ENCODE results near the gene C16orf96. TPM values are rescaled to one million over a fixed set of nuclear protein-coding genes. Genes with fewer than 3 reads are reported as not detected.

The C16orf96 gene
- total RNA-seq, 1 donor from 2014 or later: 0.12 TPM

- no peak for DNase-seq (ENCODE audit: low spot score)
- no peak overlapping the region for H3K27ac Mint-ChIP-seq (ENCODE audit: unreplicated experiment)
- no peaks in the 10 kb centered on the region for H3K4me1 Mint-ChIP-seq (ENCODE audit: low read depth)
- TF ChIP-seq CTCF (IDR thresholded peaks at IDR 0.05): no peak
- H3K9me3 Mint-ChIP-seq (ENCODE audit: low read depth): peaks cover 4% of the 10 kb centered on the region
- peaks cover 10% of the 10 kb centered on the region for H3K36me3 Mint-ChIP-seq (ENCODE audit: low read depth)
- no peaks in the 10 kb centered on the region for H3K27me3 Mint-ChIP-seq (ENCODE audit: low read depth)
- H3K4me3 Mint-ChIP-seq (ENCODE audit: unreplicated experiment): no peak overlapping the region
Measured at GRCh38 chr16:4634768-4635167, 78.6 kb downstream of the C16orf96 start.

GRCh38 chr16:4636196-4636595, 80.1 kb downstream of the C16orf96 start:
- no peak for DNase-seq (ENCODE audit: low spot score)
- no peaks in the 10 kb centered on the region for H3K27me3 Mint-ChIP-seq (ENCODE audit: low read depth)
- H3K27ac Mint-ChIP-seq (ENCODE audit: unreplicated experiment): no peak overlapping the region
- H3K4me1 Mint-ChIP-seq (ENCODE audit: low read depth): peaks cover 7% of the 10 kb centered on the region
- TF ChIP-seq CTCF (IDR thresholded peaks at IDR 0.05): no peak
- H3K36me3 Mint-ChIP-seq (ENCODE audit: low read depth): peaks cover 9% of the 10 kb centered on the region
- no peak overlapping the region for H3K4me3 Mint-ChIP-seq (ENCODE audit: unreplicated experiment)
- peaks cover 2% of the 10 kb centered on the region for H3K9me3 Mint-ChIP-seq (ENCODE audit: low read depth)

- no peak for DNase-seq (ENCODE audit: low spot score)
- Mint-ChIP-seq H3K9me3 (ENCODE audit: low read depth) (no peaks in the 10 kb centered on the region), H3K4me1 (ENCODE audit: low read depth) (peaks cover 8% of the 10 kb centered on the region), H3K27me3 (ENCODE audit: low read depth) (no peaks in the 10 kb centered on the region), H3K36me3 (ENCODE audit: low read depth) (peaks cover 5% of the 10 kb centered on the region), H3K4me3 (ENCODE audit: unreplicated experiment) (no peak overlapping the region), H3K27ac (ENCODE audit: unreplicated experiment) (no peak overlapping the region)
- TF ChIP-seq CTCF (IDR thresholded peaks at IDR 0.05): no peak
Measured at GRCh38 chr16:4637501-4638166, 81.5 kb downstream of the C16orf96 start.

- Mint-ChIP-seq H3K36me3 (ENCODE audit: low read depth) (peaks cover 5% of the 10 kb centered on the region), H3K4me3 (ENCODE audit: unreplicated experiment) (no peak overlapping the region), H3K9me3 (ENCODE audit: low read depth) (no peaks in the 10 kb centered on the region), H3K27me3 (ENCODE audit: low read depth) (no peaks in the 10 kb centered on the region), H3K27ac (ENCODE audit: unreplicated experiment) (peak overlapping the region; percentile 22), H3K4me1 (ENCODE audit: low read depth) (peaks cover 8% of the 10 kb centered on the region)
- no peak for DNase-seq (ENCODE audit: low spot score)
- no peak for TF ChIP-seq CTCF (IDR thresholded peaks at IDR 0.05)
Measured at GRCh38 chr16:4639899-4640509, 83.9 kb downstream of the C16orf96 start.

- no peak overlapping the region for H3K4me3 Mint-ChIP-seq (ENCODE audit: unreplicated experiment)
- H3K27ac Mint-ChIP-seq (ENCODE audit: unreplicated experiment): no peak overlapping the region
- H3K36me3 Mint-ChIP-seq (ENCODE audit: low read depth): peaks cover 5% of the 10 kb centered on the region
- peaks cover 8% of the 10 kb centered on the region for H3K4me1 Mint-ChIP-seq (ENCODE audit: low read depth)
- H3K9me3 Mint-ChIP-seq (ENCODE audit: low read depth): no peaks in the 10 kb centered on the region
- no peak for TF ChIP-seq CTCF (IDR thresholded peaks at IDR 0.05)
- H3K27me3 Mint-ChIP-seq (ENCODE audit: low read depth): no peaks in the 10 kb centered on the region
- no peak for DNase-seq (ENCODE audit: low spot score)
Measured at GRCh38 chr16:4640572-4641305, 84.6 kb downstream of the C16orf96 start.

Data from chondrocyte (in vitro differentiated cells).